OCI-LY3 (cell line): ENCODE measurements around the gene TSACC.

Experiments
- CTCF ChIP-seq: fragments of 200-600, 300-600 bp; sonication (generic); IDR thresholded peaks from 2 replicates; pipeline ENCODE4 v1.5.1; 2014; ENCODE audit warnings: antibody characterized with exemption, low read length, low read depth
- EZH2phosphoT487 ChIP-seq: fragments of 200-600 bp; shearing (Covaris generic); IDR thresholded peaks from 2 replicates; pipeline ENCODE4 v1.6.1; 2018; ENCODE audit warnings: antibody characterized with exemption, mixed run types, low read depth

DNA sequence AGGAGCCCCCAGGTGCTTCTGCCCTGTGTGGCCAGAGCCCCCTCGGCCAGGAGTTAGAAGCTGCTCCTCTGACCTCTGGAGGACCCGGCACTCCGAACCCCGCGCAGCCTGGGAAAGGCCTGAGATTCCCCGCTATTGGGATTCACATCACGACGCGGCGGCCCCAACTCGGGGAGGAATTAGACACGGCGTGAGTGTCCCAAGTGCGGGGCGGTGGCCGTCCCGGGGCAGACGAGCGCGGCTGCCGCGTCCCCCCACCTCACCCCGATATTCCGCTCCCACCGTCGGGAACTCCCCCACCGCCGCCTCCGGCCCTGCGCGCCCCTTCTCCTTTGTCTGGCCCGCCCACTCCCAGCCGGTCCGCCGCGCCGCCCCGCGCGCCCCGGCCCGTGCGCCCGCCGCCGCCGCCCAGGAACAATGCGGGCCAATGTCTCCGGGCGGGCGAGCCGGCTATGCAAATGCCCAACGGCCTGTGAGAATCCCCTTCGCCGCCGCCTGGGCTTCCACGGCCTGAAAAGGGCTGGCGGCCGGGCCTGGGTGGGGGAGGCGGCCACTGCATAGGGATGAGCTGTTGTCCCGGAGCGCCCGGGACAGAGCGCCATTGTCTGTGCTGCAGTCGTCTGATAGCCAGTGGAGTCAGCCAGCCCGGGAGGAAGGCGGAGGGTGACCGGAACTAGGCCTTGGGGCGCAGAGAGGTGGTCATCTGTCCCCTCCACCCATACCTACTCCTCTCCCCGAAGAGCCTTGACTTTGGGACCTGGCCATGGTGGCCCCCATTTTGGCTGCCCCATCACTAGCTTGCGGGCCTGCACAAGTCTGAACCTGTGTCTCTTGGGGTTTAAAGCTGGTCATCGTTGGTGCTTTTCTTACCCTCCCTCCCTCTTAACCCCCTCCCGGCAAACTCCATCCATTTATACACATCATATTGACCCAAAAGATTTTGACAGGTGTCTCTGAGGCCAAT is 50.1 kb downstream of the TSACC start:
- no peak for TF ChIP-seq CTCF
- TF ChIP-seq EZH2phosphoT487: no peak
